ENCODE data around the gene FAM184A. TPM values are rescaled to one million over a fixed set of nuclear protein-coding genes. Genes with fewer than 3 reads are reported as not detected.
A peak's percentile ranks its signal among the peaks of the same experiment; 100 is the strongest.

The FAM184A gene
- total and polyA plus RNA-seq, 2 donors from 2014 or later, result 3.4 to 9.0 TPM

DNA sequence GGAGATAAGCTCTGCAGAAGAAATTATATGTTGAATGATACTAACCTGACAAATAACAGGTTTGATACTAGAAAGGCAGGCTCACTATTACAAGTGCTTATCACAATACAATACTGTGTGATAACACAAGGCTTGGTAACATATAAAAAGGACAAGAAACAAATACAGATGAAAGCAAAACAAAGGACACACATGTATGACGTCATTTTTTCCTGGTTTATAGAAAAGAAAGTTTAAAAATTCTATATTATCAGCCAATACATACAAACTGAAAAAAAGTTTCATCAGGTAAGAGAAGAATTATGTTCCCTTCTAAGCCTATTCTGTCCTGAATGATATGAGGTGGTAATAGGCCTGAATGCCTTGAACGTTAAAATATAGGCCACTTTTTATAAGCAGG lies 111.2 kb downstream of the FAM184A start:
- FAIRE-seq, result no peak

DNA sequence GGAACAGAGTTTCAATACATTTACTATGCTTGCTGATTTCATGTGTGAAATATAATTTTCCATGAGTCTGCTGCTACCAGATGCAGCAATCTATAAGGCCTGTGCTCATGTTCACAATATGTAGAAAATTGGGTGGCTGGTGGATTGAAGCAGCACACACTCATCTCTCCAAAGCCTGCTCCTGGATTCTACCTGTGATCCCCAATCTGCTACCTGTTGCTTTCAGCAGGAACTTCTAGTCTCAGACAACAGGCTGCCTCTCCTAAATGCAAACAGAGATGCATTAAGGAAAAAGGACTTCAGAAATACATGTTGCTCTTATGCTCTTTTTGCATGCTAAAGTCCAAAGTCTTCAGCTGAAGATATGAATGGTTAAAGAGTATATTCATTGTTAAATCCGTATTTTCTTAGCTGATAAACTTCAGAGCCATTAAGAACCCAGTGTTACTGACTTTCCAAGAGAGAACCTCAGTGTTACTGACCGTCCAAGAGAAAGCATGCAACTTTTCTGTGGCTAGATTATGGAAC lies 112.6 kb downstream of the FAM184A start:
- H3K27ac ChIP-seq (ENCODE audit: low read depth in 2 of 2, low read length in 2 of 2), result no peak overlapping the region
- no peaks in the 10 kb centered on the region for H3K9me3 ChIP-seq (ENCODE audit: control insufficient read depth in 2 of 3, insufficient read depth in 1 of 3, low read length in 3 of 3)
- H3K36me3 ChIP-seq (ENCODE audit: control insufficient read depth in 2 of 3, insufficient read depth in 3 of 3, low read length in 3 of 3), result no peaks in the 10 kb centered on the region
- no peaks in the 10 kb centered on the region for H3K4me1 ChIP-seq (ENCODE audit: control insufficient read depth in 2 of 3, insufficient read depth in 2 of 3, low read depth in 1 of 3, low read length in 3 of 3)
- TF ChIP-seq, protein P1, sequence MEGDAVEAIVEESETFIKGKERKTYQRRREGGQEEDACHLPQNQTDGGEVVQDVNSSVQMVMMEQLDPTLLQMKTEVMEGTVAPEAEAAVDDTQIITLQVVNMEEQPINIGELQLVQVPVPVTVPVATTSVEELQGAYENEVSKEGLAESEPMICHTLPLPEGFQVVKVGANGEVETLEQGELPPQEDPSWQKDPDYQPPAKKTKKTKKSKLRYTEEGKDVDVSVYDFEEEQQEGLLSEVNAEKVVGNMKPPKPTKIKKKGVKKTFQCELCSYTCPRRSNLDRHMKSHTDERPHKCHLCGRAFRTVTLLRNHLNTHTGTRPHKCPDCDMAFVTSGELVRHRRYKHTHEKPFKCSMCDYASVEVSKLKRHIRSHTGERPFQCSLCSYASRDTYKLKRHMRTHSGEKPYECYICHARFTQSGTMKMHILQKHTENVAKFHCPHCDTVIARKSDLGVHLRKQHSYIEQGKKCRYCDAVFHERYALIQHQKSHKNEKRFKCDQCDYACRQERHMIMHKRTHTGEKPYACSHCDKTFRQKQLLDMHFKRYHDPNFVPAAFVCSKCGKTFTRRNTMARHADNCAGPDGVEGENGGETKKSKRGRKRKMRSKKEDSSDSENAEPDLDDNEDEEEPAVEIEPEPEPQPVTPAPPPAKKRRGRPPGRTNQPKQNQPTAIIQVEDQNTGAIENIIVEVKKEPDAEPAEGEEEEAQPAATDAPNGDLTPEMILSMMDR (IDR thresholded peaks at IDR 0.05; ENCODE audit: borderline replicate concordance, extremely low read depth, insufficient read depth), result no peak
- intact Hi-C loops (cut with DNase I), result loop anchor here (5.0 kb wide), 1 partner anchor 141 kb away; no protein-coding TSS in a partner anchor
- H3K9ac ChIP-seq (ENCODE audit: low read length in 3 of 3), result no peak overlapping the region
- H3K27me3 ChIP-seq (ENCODE audit: control insufficient read depth, insufficient read depth, low read length), result no peaks in the 10 kb centered on the region
- FAIRE-seq, result no peak
- no peak for DNase-seq
- H3K4me3 ChIP-seq (ENCODE audit: low read length in 3 of 3), result no peak overlapping the region

More for the DNA sequence above, 111.2 kb downstream of the FAM184A start:
- TF ChIP-seq, protein P1 (IDR thresholded peaks at IDR 0.05; ENCODE audit: borderline replicate concordance, extremely low read depth, insufficient read depth), result no peak
- Histone ChIP-seq H3K9ac (ENCODE audit: low read length in 3 of 3) (no peak overlapping the region), H3K27me3 (ENCODE audit: control insufficient read depth, insufficient read depth, low read length) (no peaks in the 10 kb centered on the region), H3K4me1 (ENCODE audit: control insufficient read depth in 2 of 3, insufficient read depth in 2 of 3, low read depth in 1 of 3, low read length in 3 of 3) (no peaks in the 10 kb centered on the region), H3K36me3 (ENCODE audit: control insufficient read depth in 2 of 3, insufficient read depth in 3 of 3, low read length in 3 of 3) (no peaks in the 10 kb centered on the region), H3K4me3 (ENCODE audit: low read length in 3 of 3) (no peak overlapping the region), H3K27ac (ENCODE audit: low read depth in 2 of 2, low read length in 2 of 2) (no peak overlapping the region), H3K9me3 (ENCODE audit: control insufficient read depth in 2 of 3, insufficient read depth in 1 of 3, low read length in 3 of 3) (no peaks in the 10 kb centered on the region)
- intact Hi-C loops (cut with DNase I), result loop anchor here (5.0 kb wide), 1 partner anchor 140 kb away; no protein-coding TSS in a partner anchor
- DNase-seq, result no peak

DNA sequence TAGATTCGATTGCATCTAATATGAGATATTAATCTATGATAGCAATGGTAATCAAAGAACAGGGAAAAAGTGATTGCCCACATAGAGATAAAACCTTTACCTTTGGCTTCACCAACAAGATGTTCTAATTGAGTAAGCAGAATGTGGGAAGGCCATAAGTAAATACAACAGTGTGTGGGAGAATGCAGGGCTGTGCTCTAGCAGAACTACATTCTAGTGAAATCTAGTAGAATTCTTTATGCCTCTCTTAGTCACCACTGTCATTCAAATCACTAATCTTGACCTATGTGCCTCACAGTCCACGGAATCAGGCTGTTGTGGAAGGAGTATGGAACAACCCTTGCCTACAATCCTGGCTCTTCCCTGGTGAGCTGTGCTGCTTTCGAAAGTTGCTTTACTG lies 113.1 kb downstream of the FAM184A start:
- no peak for FAIRE-seq
- Histone ChIP-seq H3K36me3 (ENCODE audit: control insufficient read depth in 2 of 3, insufficient read depth in 3 of 3, low read length in 3 of 3) (no peaks in the 10 kb centered on the region), H3K4me1 (ENCODE audit: control insufficient read depth in 2 of 3, insufficient read depth in 2 of 3, low read depth in 1 of 3, low read length in 3 of 3) (no peaks in the 10 kb centered on the region), H3K9ac (ENCODE audit: low read length in 3 of 3) (no peak overlapping the region), H3K27ac (ENCODE audit: low read depth in 2 of 2, low read length in 2 of 2) (no peak overlapping the region), H3K27me3 (ENCODE audit: control insufficient read depth, insufficient read depth, low read length) (no peaks in the 10 kb centered on the region), H3K4me3 (ENCODE audit: low read length in 3 of 3) (no peak overlapping the region), H3K9me3 (ENCODE audit: control insufficient read depth in 2 of 3, insufficient read depth in 1 of 3, low read length in 3 of 3) (no peaks in the 10 kb centered on the region)
- TF ChIP-seq, protein P1 (IDR thresholded peaks at IDR 0.05; ENCODE audit: borderline replicate concordance, extremely low read depth, insufficient read depth), result no peak
- intact Hi-C loops (cut with DNase I), result loop anchor here (5.0 kb wide), 1 partner anchor 142 kb away; no protein-coding TSS in a partner anchor
- DNase-seq, result peak in 2 of 5 donors; percentile 17 to 24

DNA sequence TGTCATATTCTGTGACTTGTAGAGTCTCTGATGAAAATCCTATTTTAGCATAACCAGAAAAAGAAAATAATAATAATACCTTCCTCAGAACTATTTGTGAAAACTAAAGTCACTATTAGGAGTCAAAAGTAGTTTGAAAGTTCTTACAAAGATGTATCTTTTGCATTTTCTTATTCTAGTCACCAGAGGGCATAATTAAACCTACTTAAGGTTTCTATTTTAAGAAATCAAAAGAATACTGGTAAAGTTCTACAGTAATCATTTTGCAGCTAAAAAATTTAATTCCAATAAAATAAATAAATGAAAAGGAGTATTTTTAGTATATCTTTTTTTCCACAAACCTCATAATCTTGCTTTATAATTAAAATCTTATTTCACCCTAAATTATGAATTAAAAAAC lies 115.5 kb downstream of the FAM184A start:
- Histone ChIP-seq H3K9ac (ENCODE audit: low read length in 3 of 3) (no peak overlapping the region), H3K36me3 (ENCODE audit: control insufficient read depth in 2 of 3, insufficient read depth in 3 of 3, low read length in 3 of 3) (no peaks in the 10 kb centered on the region), H3K4me1 (ENCODE audit: control insufficient read depth in 2 of 3, insufficient read depth in 2 of 3, low read depth in 1 of 3, low read length in 3 of 3) (no peaks in the 10 kb centered on the region), H3K9me3 (ENCODE audit: control insufficient read depth in 2 of 3, insufficient read depth in 1 of 3, low read length in 3 of 3) (no peaks in the 10 kb centered on the region), H3K27me3 (ENCODE audit: control insufficient read depth, insufficient read depth, low read length) (no peaks in the 10 kb centered on the region), H3K27ac (ENCODE audit: low read depth in 2 of 2, low read length in 2 of 2) (no peak overlapping the region), H3K4me3 (ENCODE audit: low read length in 3 of 3) (no peak overlapping the region)
- DNase-seq (peak in 1 of 5 donors; percentile 18), FAIRE-seq (peak; percentile 97)
- TF ChIP-seq, protein P1 (IDR thresholded peaks at IDR 0.05; ENCODE audit: borderline replicate concordance, extremely low read depth, insufficient read depth), result peak; percentile 16
- intact Hi-C loops (cut with DNase I), result no loop called here

Data from kidney (tissue), 14 donors.